DND-41 (cell line): ENCODE data around the gene RSPH6A.

ENCODE experiments used
- EZH2 ChIP-seq: IDR thresholded peaks from 3 replicates; pipeline ENCODE4 v1.6.1; 2012; ENCODE audit warnings: borderline replicate concordance, low read depth, mild to moderate bottlenecking, moderate library complexity, low read length, inconsistent platforms; ENCODE audit not compliant: severe bottlenecking
- TF ChIP-seq, protein P1 (sequence below): IDR thresholded peaks from 2 replicates; pipeline ENCODE4 v1.5.1; 2012; ENCODE audit warnings: borderline replicate concordance, low read length, moderate library complexity, mild to moderate bottlenecking; ENCODE audit not compliant: poor library complexity, severe bottlenecking; ENCODE audit errors: extremely low read depth

- TF ChIP-seq, protein P1, sequence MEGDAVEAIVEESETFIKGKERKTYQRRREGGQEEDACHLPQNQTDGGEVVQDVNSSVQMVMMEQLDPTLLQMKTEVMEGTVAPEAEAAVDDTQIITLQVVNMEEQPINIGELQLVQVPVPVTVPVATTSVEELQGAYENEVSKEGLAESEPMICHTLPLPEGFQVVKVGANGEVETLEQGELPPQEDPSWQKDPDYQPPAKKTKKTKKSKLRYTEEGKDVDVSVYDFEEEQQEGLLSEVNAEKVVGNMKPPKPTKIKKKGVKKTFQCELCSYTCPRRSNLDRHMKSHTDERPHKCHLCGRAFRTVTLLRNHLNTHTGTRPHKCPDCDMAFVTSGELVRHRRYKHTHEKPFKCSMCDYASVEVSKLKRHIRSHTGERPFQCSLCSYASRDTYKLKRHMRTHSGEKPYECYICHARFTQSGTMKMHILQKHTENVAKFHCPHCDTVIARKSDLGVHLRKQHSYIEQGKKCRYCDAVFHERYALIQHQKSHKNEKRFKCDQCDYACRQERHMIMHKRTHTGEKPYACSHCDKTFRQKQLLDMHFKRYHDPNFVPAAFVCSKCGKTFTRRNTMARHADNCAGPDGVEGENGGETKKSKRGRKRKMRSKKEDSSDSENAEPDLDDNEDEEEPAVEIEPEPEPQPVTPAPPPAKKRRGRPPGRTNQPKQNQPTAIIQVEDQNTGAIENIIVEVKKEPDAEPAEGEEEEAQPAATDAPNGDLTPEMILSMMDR, result no peak
- TF ChIP-seq EZH2, result no peak
These were observed 56.2 kb downstream of the RSPH6A start for GRCh38 chr19:45758921-45759320.
